K562 (cell line): ENCODE results near the gene CCT7. TPM values are rescaled to one million over a fixed set of nuclear protein-coding genes. Genes with fewer than 3 reads are reported as not detected.

Experiments used
- ATAC-seq: fragments of 200-7000 bp; cut with Tn5 transposase; 3 replicates; pipeline ENCODE4 v1.9.1; 2020; ENCODE audit warnings: moderate library complexity
- BruUV-seq: library from RNA; stranded (reverse); fragments of 400-500 nt; replicated peaks from 2 replicates; lab custom pipeline; 2021; lab: Mats Ljungman, UMichigan
- CTCF ChIA-PET: fragments of 300-600 bp; formaldehyde crosslinking; extraction: SDS; loops from one replicate; lab custom pipeline; 2021; ENCODE audit warnings: low intra/inter-chr PET ratio; lab: Yijun Ruan, JAX
- POLR2A ChIA-PET: fragments of 300-600, 350-650 bp; sonication (Branson Sonifier 250); formaldehyde crosslinking; extraction: SDS; loops from one replicate; lab custom pipeline; 2021; ENCODE audit warnings: antibody characterized with exemption, inconsistent platforms; lab: Yijun Ruan, JAX
- DNase-seq, 4 experiments: peaks; one replicate each; pipeline versions ENCODE4 v3.0.0 to v3.0.0-alpha.2; 2011 to 2018; ENCODE audit warnings: low spot score in 3 of 4, mixed read lengths in 3 of 4; ENCODE audit errors: extremely low read depth in 1 of 4
- FAIRE-seq: peaks from 2 replicates; lab custom pipeline; 2011; peaks lifted over from hg19 to GRCh38; lab: Jason Lieb, UNC
- H2AFZ ChIP-seq: 2 replicates; pipeline ENCODE4 v1.6.0; 2011; ENCODE audit warnings: low read depth, low read length, control low read depth, inconsistent platforms
- H3K27ac ChIP-seq: fragments of 200-600 bp; 3 replicates; pipeline ENCODE4 v1.8.0; 2011; ENCODE audit warnings: low read depth, mild to moderate bottlenecking, control low read depth, inconsistent platforms, low read length, moderate library complexity, mixed read lengths; ENCODE audit errors: extremely low read depth
- H3K27me3 ChIP-seq, 2 experiments: fragments of 300-600 bp in 1 of 2; 2 replicates in 1 of 2; 3 replicates in 1 of 2; pipeline versions ENCODE4 v1.6.0 to v1.8.0; 2011; ENCODE audit warnings: inconsistent platforms in 2 of 2, low read length in 2 of 2, mild to moderate bottlenecking in 1 of 2, mixed read lengths in 1 of 2, moderate library complexity in 1 of 2; ENCODE audit not compliant: control insufficient read depth in 2 of 2, insufficient read depth in 2 of 2
- H3K36me3 ChIP-seq: fragments of 300-600 bp; 3 replicates; pipeline ENCODE4 v1.8.0; 2011; ENCODE audit warnings: mild to moderate bottlenecking, low read length, inconsistent platforms; ENCODE audit not compliant: control insufficient read depth, insufficient read depth
- H3K4me1 ChIP-seq, 2 experiments: fragments of 200-600 bp in 1 of 2; replicated peaks in 1 of 2; 2 replicates in 1 of 2; 3 replicates in 1 of 2; pipeline versions ENCODE4 v1.5.1 to v1.8.0; 2011; ENCODE audit warnings: inconsistent platforms in 2 of 2, low read length in 2 of 2, mild to moderate bottlenecking in 1 of 2, mixed read lengths in 1 of 2, moderate library complexity in 1 of 2; ENCODE audit not compliant: control insufficient read depth in 2 of 2, insufficient read depth in 2 of 2
- H3K4me2 ChIP-seq: 2 replicates; pipeline ENCODE4 v1.6.1; 2011; ENCODE audit warnings: low read length, control low read depth, inconsistent platforms, mixed read lengths; ENCODE audit not compliant: insufficient read depth
- H3K4me3 ChIP-seq: fragments of 200-600 bp; sonication (generic), shearing (Covaris generic); 2 replicates; pipeline ENCODE4 v1.5.1; 2016; ENCODE audit warnings: control low read depth, inconsistent platforms
- H3K79me2 ChIP-seq: fragments of 200-600 bp; 3 replicates; pipeline ENCODE4 v1.8.0; 2011; ENCODE audit warnings: low read length, inconsistent platforms; ENCODE audit not compliant: control insufficient read depth, insufficient read depth
- H3K9ac ChIP-seq, 2 experiments: 2 replicates each; pipeline versions ENCODE4 v1.6.0 to v1.6.1; 2011; ENCODE audit warnings: low read depth in 2 of 2, low read length in 2 of 2, control low read depth in 1 of 2, inconsistent platforms in 1 of 2, mild to moderate bottlenecking in 1 of 2, mixed read lengths in 1 of 2; ENCODE audit not compliant: insufficient read depth in 1 of 2
- H3K9me1 ChIP-seq: one replicate; pipeline ENCODE4 v1.6.0; 2011; ENCODE audit warnings: inconsistent platforms, mild to moderate bottlenecking, low read length, moderate library complexity; ENCODE audit not compliant: control insufficient read depth, insufficient read depth
- H3K9me3 ChIP-seq: replicated peaks from 2 replicates; pipeline ENCODE4 v1.5.1; 2011; ENCODE audit warnings: low read depth, low read length, inconsistent platforms; ENCODE audit not compliant: control insufficient read depth, insufficient read depth
- H4K20me1 ChIP-seq: replicated peaks from 2 replicates; pipeline ENCODE4 v1.6.1; 2011; ENCODE audit warnings: low read length, inconsistent platforms, mixed read lengths; ENCODE audit not compliant: control insufficient read depth, insufficient read depth
- ATF1 ChIP-seq, 2 experiments: fragments of 450-650 bp in 1 of 2; IDR thresholded peaks; 2 replicates each; pipeline ENCODE4 v1.6.1; 2016; ENCODE audit warnings: missing compliant biosample characterization in 1 of 2, missing genetic modification characterization in 1 of 2
- CHD1 ChIP-seq: fragments of 200-600 bp; sonication (generic); IDR thresholded peaks from one replicate; pipeline ENCODE4 v1.6.1; 2012; ENCODE audit warnings: mild to moderate bottlenecking, moderate library complexity, low read length, inconsistent platforms
- HNRNPK ChIP-seq: fragments of 200-400 bp; formaldehyde crosslinking; IDR thresholded peaks from one replicate; pipeline ENCODE4 v1.6.1; 2018; ENCODE audit warnings: mild to moderate bottlenecking, low read depth, low read length; ENCODE audit not compliant: poor library complexity, severe bottlenecking
- MTA1 ChIP-seq: fragments of 450-650 bp; IDR thresholded peaks from 2 replicates; pipeline ENCODE4 v1.6.1; 2017; ENCODE audit warnings: borderline replicate concordance
- NELFE ChIP-seq: IDR thresholded peaks from 2 replicates; pipeline ENCODE4 v1.6.1; 2011; ENCODE audit warnings: mild to moderate bottlenecking; ENCODE audit not compliant: insufficient read depth, insufficient read length
- PML ChIP-seq: IDR thresholded peaks from 2 replicates; pipeline ENCODE4 v1.6.1; 2012; ENCODE audit warnings: low read length, inconsistent platforms
- POLR2A ChIP-seq: fragments of 450-650 bp; conservative IDR thresholded peaks from 2 replicates; pipeline ENCODE4 v1.6.1; 2016
- POLR2G ChIP-seq: fragments of 200-400 bp; formaldehyde crosslinking; IDR thresholded peaks from 2 replicates; pipeline ENCODE4 v1.6.1; 2017; ENCODE audit warnings: low read depth, mild to moderate bottlenecking, antibody characterized with exemption, low read length, moderate library complexity
- RBFOX2 ChIP-seq: fragments of 200-400 bp; formaldehyde crosslinking; IDR thresholded peaks from 2 replicates; pipeline ENCODE4 v1.6.1; 2017; ENCODE audit warnings: low read depth, mild to moderate bottlenecking, low read length, moderate library complexity
- RBM22 ChIP-seq: fragments of 200-400 bp; formaldehyde crosslinking; IDR thresholded peaks from 2 replicates; pipeline ENCODE4 v1.6.1; 2018; ENCODE audit warnings: low read length, low read depth; ENCODE audit not compliant: poor library complexity, severe bottlenecking
- RBM39 ChIP-seq: fragments of 200-400 bp; formaldehyde crosslinking; optimal IDR thresholded peaks from 2 replicates; pipeline ENCODE3; 2018; ENCODE audit warnings: low read depth, low read length
- THAP12 ChIP-seq: fragments of 250-450 bp; sonication (Bioruptor Pico); IDR thresholded peaks from 2 replicates; pipeline ENCODE4 v1.9.0; 2021; ENCODE audit warnings: mild to moderate bottlenecking, inconsistent platforms
- U2AF2 ChIP-seq: fragments of 200-400 bp; formaldehyde crosslinking; optimal IDR thresholded peaks from 2 replicates; pipeline ENCODE3; 2017; ENCODE audit warnings: low read depth, mild to moderate bottlenecking, low read length
- YBX1 ChIP-seq: fragments of 450-650 bp; IDR thresholded peaks from 2 replicates; pipeline ENCODE4 v1.7.1; 2016; ENCODE audit warnings: mild to moderate bottlenecking
- ZNF274 ChIP-seq: IDR thresholded peaks from 2 replicates; pipeline ENCODE4 v1.6.1; 2011; ENCODE audit warnings: low read depth, mild to moderate bottlenecking, low read length, moderate library complexity, borderline replicate concordance
- ZNF644 ChIP-seq: fragments of 200-800 bp; sonication (Bioruptor generic); IDR thresholded peaks from 2 replicates; pipeline ENCODE4 v1.6.1; 2016; ENCODE audit warnings: low read depth, missing genetic modification characterization, missing compliant biosample characterization
- ZNF780A ChIP-seq: fragments of 250-450 bp; sonication (Bioruptor Pico); IDR thresholded peaks from 2 replicates; pipeline ENCODE4 v1.5.0; 2021; ENCODE audit warnings: mild to moderate bottlenecking
- WGBS: fragments of 100-300 bp; shearing (Covaris generic); methylation state at CpG from one replicate; pipeline ENCODE4 v1.1.6; 2016; ENCODE audit warnings: low coverage, mixed read lengths; ENCODE audit not compliant: insufficient coverage; ENCODE audit errors: missing lambda C conversion rate; 5-methylcytosine and 5-hydroxymethylcytosine counted together
- in situ Hi-C: fragments of 300-500 bp; cut with MboI; formaldehyde crosslinking; loops from 4 replicates; pipeline ENCODE4 v1.15.0; 2018; ENCODE audit warnings: inconsistent platforms, mixed read lengths
- intact Hi-C: fragments of 100-400 bp; cut with micrococcal nuclease; formaldehyde crosslinking; loops from 2 replicates; pipeline ENCODE4 v1.14.2; 2022
- polyA plus RNA-seq, 8 experiments: library from polyadenylated mRNA; depleted of rRNA in 4 of 8; stranded (reverse) in 5 of 8; unstranded in 3 of 8; fragments of >200 nt; fragmentation: Nextera tagmentation in 2 of 8; fragmentation: Illumina TruSeq in 1 of 8; extraction: Ambion mirVana in 2 of 8; extraction: Trizol in 1 of 8; gene quantifications; 2 replicates each; pipeline versions ENCODE4 v1.2.1 to v1.2.3, GENCODE V29; 2011 to 2014; ENCODE audit warnings: inconsistent platforms in 1 of 8, missing spikeins in 1 of 8
- total RNA-seq, 7 experiments: library from RNA; depleted of rRNA in 6 of 7; stranded (reverse); fragments of >200 nt in 6 of 7; fragmentation: Illumina TruSeq in 2 of 7; extraction: Trizol in 2 of 7; gene quantifications; 2 replicates each; pipeline versions ENCODE4 v1.2.1 to v1.2.3, GENCODE V29; 2011 to 2021; ENCODE audit warnings: low replicate concordance in 1 of 7

Gene CCT7
- total and polyA plus RNA-seq, 9 of the 15 experiments (the other 6 are each of a cell fraction or from before 2014, with no cell fraction given), result 326 to 856 (median 638) TPM

DNA sequence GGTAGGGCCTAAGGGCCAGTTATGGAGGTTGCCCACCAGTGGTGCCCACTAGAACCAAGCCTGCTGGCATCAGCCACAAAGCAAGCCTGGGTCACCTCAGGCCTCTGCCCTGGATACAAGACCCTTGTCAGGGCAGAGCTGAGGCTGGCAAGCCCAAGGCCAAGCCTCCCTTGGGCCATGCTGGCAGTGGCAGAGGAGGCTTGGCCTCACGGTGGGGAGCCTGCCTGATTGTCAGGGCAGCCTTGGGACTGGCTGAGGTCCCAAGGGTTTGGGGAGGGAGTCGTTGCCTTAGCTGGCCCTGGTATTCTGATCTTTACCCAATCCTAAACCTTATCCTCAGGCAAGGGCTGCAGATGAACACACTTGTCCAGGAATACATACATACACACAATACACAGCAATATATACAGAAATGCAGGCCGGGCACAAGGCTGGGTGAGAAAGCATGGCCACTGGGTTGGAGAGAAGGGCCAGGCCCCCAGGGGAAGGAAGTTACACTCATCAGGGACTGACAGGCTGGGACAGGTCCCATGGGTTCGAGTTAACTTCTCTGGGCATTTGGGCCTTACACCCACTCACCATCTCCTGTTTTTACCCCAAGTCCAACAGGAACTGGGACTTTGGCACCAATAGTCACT is 21.0 kb downstream of the CCT7 start:
- BruUV-seq, result no TSS peak
- FAIRE-seq, result no peak
- TF ChIP-seq THAP12 (CRISPR knock-in tag) (no peak), YBX1 (no peak), ZNF274 (no peak), RBM39 (no peak), MTA1 (no peak), HNRNPK (no peak), RBFOX2 (peak; percentile 39), NELFE (no peak), PML (no peak), CHD1 (no peak), RBM22 (peak; percentile 56), ZNF644 (tag) (no peak), ATF1 (CRISPR knock-in tag; IDR thresholded peaks at IDR 0.05) (no peak), ATF1 (tag; IDR thresholded peaks at IDR 0.05) (no peak), POLR2G (peak; percentile 77), ZNF780A (CRISPR knock-in tag) (no peak), U2AF2 (no peak), POLR2A (peak; percentile 52; the same call in 1 of the 2 replicates)

More for the DNA sequence above, 21.0 kb downstream of the CCT7 start:
- CTCF ChIA-PET, result no interaction called here
- Histone ChIP-seq H3K27ac (no peak overlapping the region), H3K9me1 (no peaks in the 10 kb centered on the region), H3K27me3 (no peaks in the 10 kb centered on the region), H3K9me3 (no peaks in the 10 kb centered on the region), H3K4me1 (peaks cover 0 to 15% of the 10 kb centered on the region in 2 experiments; a peak in 3 of 5 replicates), H4K20me1 (peaks cover 6% of the 10 kb centered on the region; the same call in 1 of the 2 replicates), H3K4me3 (no peak overlapping the region), H3K9ac (peak overlapping the region in 1 of 2 experiments; percentile 73; a peak in 2 of 4 replicates), H3K4me2 (no peak overlapping the region), H3K79me2 (no peaks in the 10 kb centered on the region), H2AFZ (no peak overlapping the region), H3K36me3 (peaks cover 46% of the 10 kb centered on the region)
- DNase-seq (no peak), ATAC-seq (no peak)
- intact Hi-C loops (loop anchor here (5.0 to 10.0 kb wide), 2 partner anchors 78 to 270 kb away; no protein-coding TSS in a partner anchor), in situ Hi-C loops (no loop called here)
- 46% methylated on average over 4 of the region's 4 CpGs for whole genome bisulfite sequencing
- POLR2A ChIA-PET, result interaction anchor here (1.0 to 1.8 kb wide), 3 partner anchors 10 to 40 kb away, joined by 4 to 5 read pairs (median 5); partner anchors contain the start of genes CCT7 and PRADC1
